ENCODE data around the gene MAP2K1.

GRCh38 chr15:66399276-66399675 lies 12.6 kb downstream of the MAP2K1 start:
- TF ChIP-seq CTCF (IDR thresholded peaks at IDR 0.05) (no peak), POLR2A (IDR thresholded peaks at IDR 0.05) (no peak)
